HUDEP-2 (cell line): ENCODE measurements around the gene STK32B.

Source experiments
- DNase-seq, 76 experiments: peaks; one replicate each; lab custom pipeline; 2025; ENCODE audit not compliant: unreplicated experiment in 76 of 76; lab: John Stamatoyannopoulos, UW

Gene STK32B

DNA sequence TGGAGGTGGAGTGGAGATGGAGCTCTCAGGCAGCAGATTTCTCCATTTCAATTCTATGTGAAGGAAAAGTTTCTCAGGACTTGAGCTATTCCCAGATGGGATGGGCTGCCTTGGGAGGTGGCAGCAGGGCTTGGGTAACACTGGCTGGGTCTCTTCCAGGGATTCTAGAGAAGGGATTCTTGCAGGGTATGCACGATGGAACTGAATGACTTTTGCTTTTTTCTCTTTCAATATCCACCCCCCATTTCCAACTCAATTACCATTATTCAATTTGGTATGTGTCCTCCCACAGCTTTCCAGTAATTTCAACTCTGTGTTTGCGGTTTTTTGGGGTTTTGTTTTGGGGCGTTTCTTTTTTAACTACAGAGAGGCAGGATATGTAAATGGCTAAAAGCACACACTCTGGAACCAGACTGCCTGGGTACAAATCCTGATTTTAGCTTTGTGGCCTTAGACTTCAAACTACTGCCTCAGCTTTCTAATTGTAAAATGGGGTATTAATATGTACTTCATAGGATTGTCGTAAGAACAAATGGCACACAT lies 428.3 kb downstream of the STK32B start:
- DNase-seq: no peak

DNA sequence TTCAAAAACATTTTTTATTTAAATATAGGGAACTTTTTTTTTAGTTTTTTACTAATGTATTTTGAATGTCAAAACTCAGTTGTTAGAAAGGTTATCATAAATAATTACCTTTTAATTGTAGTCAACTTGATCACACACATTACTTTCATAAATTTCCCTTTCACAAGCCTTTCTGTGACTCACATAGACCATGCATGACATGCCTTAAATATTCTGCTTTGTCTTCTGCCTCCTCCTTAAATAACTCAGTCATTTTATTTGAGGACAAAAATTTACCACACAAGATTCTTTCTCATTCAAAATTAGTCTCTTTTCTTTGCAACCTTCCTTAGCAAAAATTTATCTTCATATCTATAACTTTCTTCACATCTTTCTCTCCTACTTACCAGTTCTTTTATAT lies 437.1 kb downstream of the STK32B start:
- DNase-seq: no peak

DNA sequence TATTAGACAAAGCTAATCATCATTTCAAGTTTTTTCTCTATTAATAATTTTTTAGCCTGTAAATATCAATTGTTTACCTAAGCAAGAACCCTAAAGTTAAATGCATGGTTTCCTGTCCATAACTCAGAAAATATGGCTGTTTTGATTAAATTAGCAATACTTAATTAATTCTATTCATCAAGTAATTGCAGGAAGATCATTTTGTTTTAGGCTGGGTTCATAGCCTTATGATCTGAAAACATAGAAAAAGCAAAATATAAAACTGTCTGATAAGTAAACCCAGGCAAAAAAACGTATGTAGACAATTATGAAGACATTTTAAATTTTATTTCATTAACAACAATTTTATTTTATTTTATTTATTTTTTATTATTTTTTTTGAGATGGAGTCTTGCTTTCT lies 438.0 kb downstream of the STK32B start:
- DNase-seq: no peak

DNA sequence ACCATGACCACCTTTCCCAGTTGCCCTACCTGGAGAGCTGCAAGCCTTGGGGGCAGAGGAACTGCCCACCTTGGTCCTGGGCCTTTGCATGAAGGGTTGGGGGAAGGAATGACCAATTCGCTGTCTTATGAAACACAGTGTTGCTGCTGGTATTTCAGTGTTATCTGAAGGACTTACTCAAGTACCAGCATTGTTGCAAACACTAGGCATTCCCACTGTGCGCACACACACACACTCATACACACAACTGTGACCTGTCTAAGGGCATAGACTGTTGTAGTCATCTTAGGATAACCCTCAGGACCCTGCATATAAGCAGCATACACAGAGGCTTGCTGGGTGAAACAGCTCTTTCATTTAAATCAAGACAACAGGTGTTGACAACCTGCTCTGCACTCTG lies 446.2 kb downstream of the STK32B start:
- DNase-seq: no peak

DNA sequence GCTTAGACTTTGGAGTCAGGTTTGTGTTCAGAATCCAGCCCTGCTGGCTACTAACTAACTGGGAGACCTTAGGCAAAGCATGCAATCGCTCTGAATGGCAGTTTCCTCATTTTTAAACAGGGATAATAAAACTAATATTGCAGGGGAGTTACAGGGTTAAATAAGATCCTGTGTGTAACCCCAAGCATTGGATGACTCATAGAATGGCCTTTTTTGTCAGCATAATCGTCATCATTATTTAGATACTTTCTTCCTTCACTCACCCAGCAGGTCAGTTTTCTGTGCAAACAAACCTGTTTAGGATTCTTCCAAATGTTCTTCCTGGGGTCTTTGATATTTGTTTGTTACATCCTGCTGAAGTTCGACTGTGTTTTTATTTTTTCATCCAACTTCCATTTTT lies 448.9 kb downstream of the STK32B start:
- no peak for DNase-seq

DNA sequence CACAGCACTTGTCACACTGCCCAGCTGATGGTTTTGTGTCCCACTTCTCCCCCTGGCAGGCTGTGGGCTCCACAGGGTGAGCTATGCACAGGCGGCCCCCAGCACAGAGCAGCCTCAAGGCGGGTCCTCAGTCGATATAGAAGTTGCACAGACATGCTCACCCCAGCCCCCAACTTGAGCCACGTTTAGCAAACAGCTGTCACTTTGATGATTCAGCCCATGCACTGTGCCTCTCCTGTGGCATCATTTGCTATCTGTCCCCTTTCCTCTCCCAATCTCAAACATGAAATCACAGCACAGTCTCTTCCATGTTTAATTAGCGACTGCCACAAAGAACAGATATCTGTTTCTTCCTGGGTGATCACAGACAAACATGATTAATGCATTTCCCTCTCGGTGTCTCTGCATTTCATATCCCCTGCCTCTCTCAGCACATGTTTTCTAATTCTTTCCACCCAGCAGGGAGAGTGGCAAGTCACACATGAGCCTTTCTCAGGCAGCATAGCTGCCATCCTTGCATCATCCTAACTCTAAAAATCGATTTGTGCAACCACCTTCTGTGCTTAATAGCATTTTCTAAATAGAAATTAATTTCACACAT lies 452.2 kb downstream of the STK32B start:
- no peak for DNase-seq

DNA sequence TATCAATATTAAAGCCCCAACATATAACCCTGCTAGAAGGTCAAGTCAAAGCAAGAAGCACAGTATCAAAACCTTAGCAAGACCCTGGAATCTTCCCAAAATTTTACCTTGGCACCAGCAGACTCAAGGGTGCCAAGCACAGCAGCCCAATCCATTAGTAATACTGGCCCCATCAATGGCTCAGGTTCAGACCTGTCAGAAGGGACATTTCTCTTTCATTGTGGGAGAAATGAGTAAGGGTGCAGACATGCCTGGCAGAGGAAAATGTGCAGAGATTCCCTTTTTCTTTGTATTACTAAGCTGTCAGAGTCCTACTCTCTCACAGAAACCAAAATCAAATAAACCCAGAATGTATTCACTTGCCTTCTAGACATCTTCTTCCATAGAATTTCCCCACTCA lies 453.2 kb downstream of the STK32B start:
- DNase-seq: no peak

DNA sequence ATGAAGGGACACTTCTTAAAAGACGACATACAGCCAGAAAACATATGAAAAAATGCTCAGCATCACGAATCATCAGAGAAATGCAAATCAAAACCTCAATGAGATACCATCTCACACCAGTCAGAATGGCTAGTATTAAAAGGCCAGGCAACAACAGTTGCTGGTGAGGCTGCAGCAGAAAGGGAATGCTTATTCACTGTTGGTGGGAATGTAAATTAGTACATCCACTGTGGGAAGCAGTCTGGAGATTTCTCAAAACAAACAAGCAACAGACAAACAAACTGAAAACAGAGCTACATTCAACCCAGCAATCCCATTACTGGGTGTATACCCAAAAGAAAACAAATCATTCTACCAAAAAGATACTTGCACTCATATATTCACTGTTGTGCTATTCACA lies 459.2 kb downstream of the STK32B start:
- no peak for DNase-seq

DNA sequence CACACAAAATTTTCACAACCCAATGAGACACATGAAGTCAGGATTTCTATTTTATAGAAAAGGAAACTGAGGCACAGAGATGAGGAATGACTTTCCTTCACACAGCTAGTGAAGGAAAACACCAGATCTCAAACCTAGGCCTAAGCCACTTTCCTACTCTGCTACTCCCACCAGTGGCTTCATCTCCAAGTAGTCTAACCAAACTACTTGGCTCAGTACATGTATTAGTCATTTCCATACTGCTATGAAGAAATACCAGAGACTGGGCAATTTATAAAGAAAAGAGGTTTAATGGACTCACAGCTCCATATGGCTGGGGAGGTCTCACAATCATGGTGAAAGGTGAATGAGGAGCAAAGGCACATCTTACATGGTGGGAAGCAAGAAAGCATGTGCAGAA lies 460.5 kb downstream of the STK32B start:
- DNase-seq: no peak

DNA sequence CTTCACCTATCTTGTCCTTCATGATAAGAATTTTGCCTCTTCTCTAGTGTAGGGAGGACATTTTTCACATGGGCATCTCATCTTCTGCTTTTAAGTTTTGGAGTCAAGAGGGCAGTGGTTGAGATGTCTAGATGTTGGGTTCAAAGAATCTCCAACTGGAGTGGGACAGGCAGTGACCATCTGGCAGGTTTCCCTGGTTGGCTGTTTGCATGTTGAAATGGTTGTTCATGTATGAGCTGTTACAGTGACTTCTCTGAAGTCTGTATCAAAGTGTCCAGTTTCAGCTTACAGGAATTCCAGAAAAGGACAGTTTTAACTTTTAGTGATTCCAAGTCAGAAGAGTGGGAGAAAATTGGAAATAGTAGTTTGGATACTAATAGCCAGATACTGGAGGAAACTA lies 464.4 kb downstream of the STK32B start:
- DNase-seq: no peak

DNA sequence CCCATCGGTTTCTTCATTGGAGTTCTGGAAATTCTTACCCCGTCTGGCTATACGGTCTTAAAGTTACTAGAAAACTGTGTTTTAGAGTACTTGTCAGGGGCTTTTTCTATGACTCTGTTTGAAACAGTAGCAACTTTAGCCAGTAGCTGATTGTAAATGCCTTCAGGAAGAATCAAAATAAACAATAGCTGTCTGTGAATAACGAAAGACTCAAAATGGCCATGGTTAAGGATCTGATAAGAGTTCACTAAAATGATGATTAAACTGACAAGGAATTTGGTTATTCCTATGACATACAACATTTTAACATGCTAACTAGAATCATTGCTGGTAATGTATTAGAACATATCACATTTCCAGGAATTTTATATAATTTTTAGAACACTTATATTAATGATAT lies 466.1 kb downstream of the STK32B start:
- DNase-seq: no peak

DNA sequence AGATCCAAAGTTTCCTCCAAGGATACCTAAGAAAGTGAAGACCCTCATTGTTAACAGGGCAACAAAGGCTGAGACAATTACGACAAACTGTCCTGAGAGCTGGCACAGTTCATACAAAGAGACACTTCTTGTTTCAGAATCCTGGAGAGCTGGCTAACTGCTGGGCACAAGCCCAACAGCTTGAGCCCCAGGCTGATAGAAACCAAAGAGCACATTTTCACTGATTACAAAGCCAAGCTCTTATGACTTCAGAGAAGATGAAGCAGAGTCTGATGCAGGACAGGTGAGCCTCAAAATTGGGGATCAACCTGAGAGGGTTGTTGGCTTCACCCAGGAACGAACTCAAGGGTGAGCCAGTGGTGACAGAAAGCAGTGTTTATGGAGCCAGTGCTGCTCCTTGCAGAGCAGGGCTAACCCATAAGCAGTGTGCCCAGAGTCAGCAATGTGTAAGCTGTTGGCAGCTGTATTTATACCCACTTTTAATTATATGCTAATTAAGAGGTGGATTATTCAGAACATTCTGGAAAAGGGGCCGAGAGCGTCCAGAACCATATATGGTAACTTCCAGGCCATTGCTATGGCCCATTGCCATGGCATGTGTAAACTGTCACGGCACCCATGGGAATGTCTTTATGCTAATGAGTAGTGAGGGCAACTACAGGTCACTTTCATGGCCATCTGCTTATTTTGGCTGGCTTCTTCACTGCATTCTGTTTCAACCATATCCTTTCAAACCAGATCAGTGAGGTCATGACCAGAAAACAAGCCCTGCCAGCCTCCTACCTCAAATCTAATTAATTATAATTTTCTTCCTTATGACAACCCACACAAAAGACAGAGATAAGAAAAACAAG lies 473.4 kb downstream of the STK32B start:
- DNase-seq: no peak

DNA sequence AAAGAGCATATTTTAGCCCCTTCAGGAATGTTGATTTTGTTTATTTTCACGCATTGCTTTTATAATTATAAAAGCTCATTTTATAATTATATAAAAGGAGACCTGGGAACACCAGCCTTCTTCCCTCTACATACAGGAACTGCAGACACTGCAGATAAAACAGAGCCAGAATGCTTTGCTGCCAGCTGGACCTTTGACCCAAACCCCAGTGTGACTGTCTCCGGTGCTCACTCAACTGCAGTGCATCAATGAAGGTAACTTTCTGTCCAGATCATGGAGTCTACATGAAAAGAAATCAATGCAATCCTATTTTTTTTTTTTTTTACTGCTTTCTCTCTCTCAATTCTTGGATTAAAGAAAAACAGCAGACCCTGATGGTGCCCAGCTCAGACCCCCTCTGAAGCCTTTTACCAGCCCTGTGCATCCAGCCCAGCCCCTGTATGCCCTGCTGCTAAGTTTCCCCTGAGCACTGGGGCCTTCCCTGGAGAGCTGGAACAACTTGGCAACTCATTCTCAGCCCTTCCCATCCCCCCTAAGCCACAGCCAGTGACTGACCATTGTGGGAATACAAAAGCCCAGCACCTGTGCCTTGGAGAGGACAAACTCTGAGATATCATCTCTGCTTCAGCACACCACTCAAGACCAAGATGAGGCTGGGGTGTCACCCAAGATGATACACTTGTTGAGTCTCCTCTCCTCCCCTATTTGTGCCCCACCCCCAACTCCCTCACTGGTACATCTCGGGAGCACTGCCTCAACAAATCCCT lies 475.0 kb downstream of the STK32B start:
- no peak for DNase-seq

DNA sequence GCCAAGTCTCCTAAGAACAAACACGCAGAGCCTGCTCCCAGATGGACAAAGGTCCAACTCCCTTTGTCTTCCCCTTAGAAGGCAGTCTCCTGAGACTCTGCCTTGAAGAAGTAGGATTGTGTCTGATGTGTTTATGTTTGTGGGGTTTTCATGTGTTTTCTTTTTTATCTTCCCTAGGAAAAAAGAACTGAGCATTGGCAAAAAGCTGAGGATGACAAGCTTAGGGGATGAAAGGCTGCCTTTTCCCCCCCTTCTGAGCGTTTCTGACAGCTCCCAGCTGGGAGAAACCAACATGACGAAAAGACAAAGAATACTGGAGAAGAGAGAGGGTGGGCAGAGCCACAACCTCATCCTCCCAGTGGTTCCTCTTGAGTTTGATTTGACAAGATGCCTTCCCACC lies 475.9 kb downstream of the STK32B start:
- DNase-seq: no peak

DNA sequence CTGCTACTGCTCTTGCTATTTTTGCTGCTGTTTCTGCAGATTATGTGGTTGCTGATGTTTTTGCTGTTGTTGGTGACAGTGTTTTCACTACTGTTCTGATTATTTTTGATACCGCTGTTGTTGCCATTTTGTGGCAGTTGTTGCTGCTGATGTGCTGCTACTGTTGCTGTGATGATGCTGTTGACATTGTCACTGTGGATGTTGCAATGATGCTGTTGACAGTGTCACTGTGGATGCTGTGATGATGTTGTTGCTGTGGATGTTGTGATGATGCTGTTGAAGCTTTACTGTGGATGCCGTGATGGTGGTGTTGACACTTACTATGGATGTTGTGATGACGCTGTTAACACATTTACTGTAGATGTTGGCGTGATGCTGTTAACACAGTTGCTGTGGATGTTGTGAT lies 476.8 kb downstream of the STK32B start:
- no peak for DNase-seq

DNA sequence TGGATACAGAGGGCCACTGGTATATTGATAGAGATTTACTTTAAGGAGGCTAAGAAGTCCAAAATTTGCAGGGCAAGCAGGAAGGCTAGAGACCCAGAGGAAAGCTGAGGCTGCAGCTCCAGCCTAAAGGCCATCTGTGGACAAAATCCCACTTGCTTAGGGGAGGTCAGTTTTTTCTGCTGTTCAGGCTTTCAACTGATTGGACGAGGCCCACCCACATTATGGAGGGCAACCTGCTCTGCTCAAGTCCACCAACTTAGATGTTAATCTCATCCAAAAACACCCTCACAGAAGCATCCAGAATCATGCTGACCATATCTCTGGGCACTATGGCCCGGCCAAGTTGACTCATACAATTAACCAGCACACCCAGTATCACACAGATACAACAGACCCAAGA lies 480.8 kb downstream of the STK32B start:
- no peak for DNase-seq

DNA sequence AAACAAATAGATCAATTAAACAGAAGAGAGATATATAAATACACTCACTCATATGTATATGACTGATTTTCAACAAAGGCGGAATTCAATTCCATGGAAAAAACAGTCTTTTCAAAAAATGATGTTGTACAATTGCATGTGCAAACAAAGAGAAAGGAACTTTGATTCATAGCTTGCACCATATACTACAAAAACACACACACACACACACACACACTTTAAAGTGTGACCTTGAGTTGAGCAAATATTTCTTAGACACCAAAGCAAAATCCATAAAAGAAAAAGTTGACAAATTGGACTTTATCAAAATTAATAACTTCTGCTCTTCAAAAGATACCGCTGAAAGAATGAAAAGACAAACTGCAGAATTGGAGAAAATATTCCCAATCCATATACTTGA lies 488.3 kb downstream of the STK32B start:
- DNase-seq: no peak

DNA sequence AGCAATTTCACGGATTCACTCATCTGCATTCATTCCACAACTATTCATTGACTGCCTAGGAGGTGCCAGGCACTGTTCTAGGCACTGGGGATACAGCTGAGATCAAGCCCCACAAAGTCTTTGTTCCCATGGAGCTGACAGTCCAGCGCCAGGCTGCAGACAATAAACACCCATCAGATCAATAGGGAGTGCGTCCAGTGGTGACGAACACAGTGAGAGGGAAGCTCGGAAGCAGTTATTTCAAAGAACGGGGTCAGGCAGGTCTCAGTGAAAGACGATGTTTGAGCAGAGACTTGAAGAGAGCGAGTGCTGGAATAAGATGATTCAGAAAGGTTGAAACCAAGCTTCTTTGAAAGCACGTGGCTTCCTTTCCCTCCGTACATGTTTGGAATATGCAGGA lies 489.9 kb downstream of the STK32B start:
- DNase-seq: no peak

DNA sequence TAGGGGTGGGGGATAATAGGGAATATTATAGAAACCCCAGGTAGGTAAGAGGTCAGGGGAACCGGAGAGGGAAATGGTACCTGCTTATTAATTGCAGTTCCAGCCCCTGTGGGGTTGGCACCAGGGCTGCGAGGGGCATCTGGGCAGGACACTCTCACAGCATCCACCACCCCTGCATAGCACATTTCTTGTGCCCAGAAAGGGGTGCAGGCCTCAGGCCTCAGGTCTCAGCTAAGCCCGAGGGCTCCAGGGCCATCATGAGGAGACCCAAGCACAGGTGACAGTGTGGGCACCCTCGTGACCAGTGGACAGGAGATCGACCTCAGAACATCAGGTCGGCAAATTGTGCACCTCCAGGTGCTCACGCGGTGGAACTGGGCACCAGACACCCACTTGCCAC lies 492.4 kb downstream of the STK32B start:
- no peak for DNase-seq

DNA sequence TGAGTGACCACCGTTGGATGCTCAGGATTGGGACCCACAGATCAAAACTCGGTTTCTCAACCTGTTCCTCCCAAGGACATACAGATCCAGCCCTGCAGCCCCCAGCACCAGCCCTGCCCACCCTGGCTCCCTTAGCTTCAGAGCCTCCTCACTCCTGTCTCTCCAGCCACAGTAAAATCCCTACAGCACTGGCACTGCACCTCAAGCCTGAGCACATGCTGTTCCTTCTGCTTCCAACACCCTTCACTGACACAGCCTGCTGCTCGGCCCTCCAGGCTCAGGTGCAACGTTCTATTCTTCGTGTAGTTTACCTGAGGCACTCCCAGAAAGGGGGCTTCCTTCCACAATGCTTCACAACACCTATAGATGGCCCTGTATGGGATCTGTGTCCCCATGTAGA lies 493.5 kb downstream of the STK32B start:
- DNase-seq: no peak

DNA sequence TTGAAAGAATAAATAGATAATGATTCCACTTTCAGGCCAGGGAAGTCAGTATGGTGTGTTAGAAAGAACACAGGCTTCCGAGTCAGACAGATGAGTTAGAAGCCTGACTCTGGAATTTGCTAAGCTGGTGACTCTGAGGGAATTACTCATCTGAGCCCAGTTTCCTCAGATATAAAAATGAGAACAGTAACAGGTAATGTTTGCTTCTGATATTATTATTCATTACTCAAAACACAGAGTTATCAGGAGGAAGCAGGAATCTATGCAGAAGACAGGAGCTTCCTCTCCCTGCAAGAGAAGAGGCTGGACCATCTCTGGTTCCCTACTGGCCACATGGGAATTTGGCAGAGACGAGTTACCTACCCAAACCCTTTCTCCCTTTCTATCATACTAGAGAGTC lies 494.0 kb downstream of the STK32B start:
- DNase-seq: no peak
